CD4-positive, alpha-beta T cell treated with Interleukin-10 for 1 hour (primary cell): ENCODE results near the gene ST6GALNAC5.
"Not testable (repeated sequence)": the region's sequence is repeated elsewhere in the genome, so short reads cannot be mapped to it uniquely, and the experiment has no call there.

Source experiments
- DNase-seq: peaks from one replicate; pipeline ENCODE4 v3.0.0-alpha.2; 2020

Gene ST6GALNAC5

DNA sequence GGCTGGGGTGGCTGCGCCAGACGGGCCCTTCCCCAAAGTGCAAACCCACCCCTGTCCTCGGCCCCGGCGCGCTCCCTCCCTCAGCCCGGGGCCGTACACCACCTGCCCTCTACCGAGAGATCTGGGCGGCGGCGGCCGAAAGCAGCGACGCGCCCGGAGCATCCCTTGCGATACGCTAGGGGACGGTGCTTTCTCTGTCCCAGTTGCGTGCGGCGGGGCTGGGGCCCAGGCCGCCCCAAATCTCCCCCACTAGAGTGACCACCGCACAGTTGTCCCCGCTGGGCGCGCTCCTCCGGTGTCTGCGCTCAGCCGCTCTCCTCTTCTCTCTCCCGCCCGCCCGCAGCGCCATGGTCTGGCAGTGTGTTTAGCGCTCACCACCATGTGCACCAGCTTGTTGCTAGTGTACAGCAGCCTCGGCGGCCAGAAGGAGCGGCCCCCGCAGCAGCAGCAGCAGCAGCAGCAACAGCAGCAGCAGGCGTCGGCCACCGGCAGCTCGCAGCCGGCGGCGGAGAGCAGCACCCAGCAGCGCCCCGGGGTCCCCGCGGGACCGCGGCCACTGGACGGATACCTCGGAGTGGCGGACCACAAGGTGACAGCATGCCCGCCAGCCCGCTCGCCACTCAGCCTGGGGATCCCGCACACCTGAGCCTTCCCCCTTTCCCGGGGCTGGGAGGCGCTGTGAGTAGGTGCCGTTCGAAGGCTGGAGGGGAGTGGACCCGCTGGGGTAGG lies 1.0 kb downstream of the ST6GALNAC5 start:
- DNase-seq = no peak

DNA sequence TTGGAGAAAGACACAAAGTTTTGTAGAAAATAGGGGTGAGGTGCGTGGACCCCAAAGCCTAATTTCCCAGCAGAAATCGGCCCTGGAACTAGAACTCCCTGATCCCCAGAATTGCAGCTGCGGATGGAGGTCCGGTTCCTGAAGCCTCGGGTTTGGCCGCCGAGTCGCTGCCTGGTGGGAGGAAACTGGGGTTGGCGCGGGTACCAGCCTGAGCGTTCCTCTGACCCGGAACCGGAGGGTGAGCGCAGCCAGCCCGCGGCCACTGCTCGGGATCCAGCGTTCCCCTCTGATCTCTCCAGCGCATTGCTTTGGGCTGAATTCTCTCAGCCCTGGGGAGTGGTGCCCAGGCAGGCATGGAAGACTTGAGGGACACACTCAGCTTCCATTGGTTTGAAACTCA lies 1.6 kb downstream of the ST6GALNAC5 start:
- DNase-seq = no peak

GRCh38 chr1:76870037-76870436 lies 2.8 kb downstream of the ST6GALNAC5 start:
- DNase-seq = no peak

DNA sequence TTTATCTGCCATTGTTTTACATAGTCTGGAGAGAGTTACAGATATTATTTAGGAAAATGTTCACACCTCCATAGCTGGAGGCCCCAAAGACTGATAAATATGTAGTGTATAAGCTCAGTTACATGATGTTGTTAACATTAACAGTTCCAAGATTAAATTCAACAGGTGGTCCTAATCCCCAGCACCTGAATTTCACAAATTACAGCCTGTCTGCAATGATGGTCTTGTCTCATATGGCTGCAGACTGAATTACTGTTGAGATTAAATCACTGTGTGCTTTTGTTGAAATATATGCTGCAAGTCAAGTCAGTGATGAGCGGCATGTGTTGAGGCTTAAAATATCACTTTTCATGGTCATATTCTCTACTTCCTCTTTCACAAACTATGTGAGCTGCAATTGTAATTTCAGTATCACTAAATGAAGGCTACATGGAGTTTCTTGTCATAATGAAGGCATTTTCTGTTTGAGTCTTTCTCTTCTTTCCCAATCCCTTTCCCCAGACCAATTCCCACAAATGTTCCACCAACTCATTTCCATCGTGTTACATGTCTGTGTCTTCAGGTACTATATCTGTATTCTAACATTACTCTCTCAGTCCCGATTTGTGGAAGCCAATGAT lies 4.2 kb downstream of the ST6GALNAC5 start:
- no peak for DNase-seq

- DNase-seq = no peak
Measured at GRCh38 chr1:76872944-76873343, 5.7 kb downstream of the ST6GALNAC5 start.

- no peak for DNase-seq
Measured at GRCh38 chr1:76876655-76877395, 9.5 kb downstream of the ST6GALNAC5 start.

GRCh38 chr1:76879014-76879413 lies 11.7 kb downstream of the ST6GALNAC5 start:
- DNase-seq = not testable (repeated sequence)

GRCh38 chr1:76881762-76882161 lies 14.5 kb downstream of the ST6GALNAC5 start:
- DNase-seq = no peak

DNA sequence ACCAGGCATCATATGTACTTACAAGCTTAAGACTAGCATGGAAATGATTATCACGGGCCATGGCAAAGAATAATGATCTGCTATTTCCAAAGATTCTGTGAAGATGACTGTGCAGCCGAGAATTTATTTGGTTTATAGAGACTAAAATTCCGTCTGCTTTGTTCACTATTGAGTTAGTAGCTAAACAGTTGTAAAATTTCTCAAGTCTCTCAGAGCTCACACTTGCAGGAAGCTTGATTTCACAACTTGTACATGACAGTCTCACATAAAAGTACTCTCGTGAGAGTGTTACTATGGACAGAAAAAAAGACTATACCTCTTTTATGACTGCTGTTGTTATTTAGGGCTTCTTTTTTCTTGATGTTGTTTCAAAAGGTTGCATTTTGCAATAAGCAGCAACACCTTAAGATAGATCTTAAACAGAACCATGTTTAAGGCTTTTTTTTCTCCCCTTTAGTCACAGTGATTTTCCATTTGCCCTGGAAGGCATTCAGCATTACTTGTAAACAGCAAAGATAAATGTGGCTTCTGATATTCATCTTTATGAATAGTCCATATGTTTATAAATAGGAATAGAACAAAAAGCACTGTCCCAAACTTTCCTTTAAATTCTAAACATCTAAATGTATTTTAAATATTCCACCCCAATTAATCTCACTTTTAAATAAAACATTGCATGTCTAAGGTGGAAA lies 24.8 kb downstream of the ST6GALNAC5 start:
- no peak for DNase-seq

DNA sequence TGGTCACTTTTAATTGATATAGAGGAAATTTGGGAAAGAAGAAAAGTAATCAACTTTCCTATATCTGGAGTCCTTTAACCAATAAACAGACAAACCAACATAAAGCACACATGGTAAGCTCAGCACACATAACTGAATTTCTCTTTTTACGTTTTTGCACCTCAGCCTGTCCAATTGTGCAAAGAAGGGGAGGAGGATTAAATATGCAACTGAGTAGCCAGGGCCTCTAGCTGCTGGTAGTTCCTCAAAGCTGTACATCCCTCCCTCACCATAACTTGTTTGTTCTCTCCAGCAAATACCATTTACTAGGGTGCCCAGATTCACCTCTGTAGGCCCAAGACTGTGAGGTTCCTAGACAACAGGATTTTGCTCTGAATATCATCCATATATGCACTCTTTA lies 25.4 kb downstream of the ST6GALNAC5 start:
- no peak for DNase-seq

DNA sequence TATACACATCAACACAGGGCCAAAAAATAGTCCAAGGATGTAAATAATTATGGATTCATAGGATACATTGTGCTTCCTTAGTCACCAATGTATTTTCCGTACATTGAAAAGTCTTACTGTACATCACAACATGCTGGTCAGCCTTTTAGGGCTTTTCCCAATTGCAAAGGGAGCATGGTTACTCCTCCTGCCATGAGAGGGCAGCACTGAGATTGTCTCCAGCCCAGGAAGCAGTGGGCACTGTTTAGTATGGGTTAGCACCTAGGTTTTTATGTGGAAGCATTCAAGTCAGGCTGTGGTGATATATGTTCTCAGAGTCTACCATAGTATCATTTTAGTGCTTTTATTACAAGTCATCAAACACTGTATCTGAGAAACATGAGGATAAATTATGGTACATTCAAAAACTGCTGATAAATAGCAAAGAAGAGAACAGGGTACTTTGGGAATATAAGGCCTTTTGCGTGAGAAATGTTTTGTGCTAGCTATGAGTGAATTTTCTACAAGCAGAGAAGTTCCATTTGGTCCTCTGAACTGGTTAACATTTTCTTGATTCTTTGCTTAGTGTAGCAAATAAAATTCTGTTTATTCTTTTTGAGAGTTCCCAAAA lies 34.0 kb downstream of the ST6GALNAC5 start:
- DNase-seq = peak; percentile 40

DNA sequence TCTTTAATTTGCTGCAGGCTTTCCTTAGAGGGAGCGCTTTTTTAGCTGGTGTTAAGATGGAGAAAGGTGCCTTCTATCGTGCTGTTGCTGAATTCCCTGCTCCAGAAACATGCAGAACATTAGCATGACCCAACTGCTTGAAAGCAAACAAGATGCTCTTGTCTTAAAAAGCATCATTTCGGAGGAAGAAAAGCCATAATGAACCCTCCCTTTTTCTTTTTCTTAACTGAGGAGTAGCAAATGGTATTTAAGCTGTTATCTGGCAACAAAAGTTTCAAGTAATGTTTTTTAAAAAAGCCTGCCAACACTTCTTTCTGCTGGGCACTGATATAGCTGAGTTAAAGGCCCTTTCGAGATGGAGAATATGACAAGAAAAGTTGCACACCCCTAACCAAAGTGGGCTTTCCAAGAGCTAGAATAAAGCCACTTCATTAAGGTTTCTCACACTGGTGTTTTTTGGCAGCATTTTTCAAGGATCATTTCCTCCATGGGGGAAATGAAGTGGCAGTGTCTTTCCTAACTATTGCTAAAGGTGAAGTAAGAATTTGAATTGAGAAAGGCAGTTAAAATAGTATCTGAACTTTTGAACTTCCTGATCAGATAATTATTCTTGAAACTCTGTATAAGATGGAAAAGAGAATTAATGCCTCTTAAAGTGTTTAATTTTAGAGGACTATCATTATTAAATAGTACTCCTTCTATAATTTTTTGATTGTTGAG lies 38.8 kb downstream of the ST6GALNAC5 start:
- no peak for DNase-seq

DNA sequence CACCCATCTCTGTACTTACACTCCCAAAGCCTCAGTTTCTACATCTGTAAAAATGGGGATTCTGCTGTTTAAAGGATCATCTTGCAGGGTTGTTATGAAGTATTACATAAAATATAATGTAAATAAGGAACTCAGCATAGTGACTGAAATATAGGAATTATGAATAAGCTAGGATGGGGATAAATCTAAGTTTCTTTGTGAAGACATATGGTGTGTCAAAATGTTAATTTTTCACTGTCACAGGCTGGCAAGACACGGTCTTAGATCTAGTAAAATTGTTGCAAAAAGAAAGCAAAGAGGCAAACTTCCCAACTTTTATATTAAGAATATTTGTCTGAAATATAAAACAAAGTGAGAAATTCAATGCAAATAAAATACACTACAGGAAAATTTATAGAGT lies 42.0 kb downstream of the ST6GALNAC5 start:
- no peak for DNase-seq

- DNase-seq = no peak
Measured at GRCh38 chr1:76919085-76919484, 51.8 kb downstream of the ST6GALNAC5 start.

- DNase-seq = no peak
Measured at GRCh38 chr1:76921590-76921989, 54.3 kb downstream of the ST6GALNAC5 start.

- no peak for DNase-seq
Measured at GRCh38 chr1:76925825-76926224, 58.5 kb downstream of the ST6GALNAC5 start.

DNA sequence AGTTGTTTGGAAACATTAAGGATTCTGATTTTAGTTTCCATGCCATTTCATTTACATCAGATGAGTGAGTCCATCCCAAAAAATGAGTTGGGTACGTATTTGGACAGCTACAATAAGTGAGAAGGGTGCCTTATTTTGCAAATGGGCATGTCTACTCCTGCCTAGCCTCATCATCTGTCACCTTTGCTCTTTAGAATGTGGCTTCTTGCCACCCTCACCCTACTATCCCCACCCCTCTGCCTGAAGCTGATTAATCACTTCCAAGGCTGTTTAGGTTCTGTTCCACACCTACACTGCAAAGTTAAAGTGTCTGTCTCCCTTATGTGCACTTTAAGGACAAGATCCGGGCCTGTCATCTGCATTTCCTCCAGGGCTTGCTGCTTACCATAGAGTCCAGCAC lies 61.2 kb downstream of the ST6GALNAC5 start:
- no peak for DNase-seq

- DNase-seq = no peak
Measured at GRCh38 chr1:76929136-76929535, 61.9 kb downstream of the ST6GALNAC5 start.

GRCh38 chr1:76933847-76934815 lies 66.9 kb downstream of the ST6GALNAC5 start:
- no peak for DNase-seq

DNA sequence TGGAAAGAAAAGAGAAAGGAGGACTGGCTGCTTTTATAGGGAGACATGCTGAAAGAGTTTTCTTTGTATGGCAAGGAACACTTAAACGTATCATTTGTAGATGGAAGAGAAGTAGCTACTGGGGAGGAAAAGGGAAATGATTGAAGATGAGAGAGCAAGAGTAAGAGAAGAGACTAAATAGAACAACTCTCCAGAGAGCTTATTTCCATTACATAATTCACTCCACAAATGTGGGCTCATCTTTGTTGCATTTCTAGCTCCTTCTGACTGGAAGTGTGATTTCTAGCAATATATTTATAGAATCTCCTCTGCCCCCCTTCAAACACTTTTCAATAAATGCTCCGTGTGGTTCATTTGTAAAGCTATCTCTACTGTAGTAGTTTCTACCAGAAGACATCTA lies 71.0 kb downstream of the ST6GALNAC5 start:
- no peak for DNase-seq
